GM12878 (cell line): ENCODE data around the gene DUT. TPM values are rescaled to one million over a fixed set of nuclear protein-coding genes. Genes with fewer than 3 reads are reported as not detected.

Experiments used
- ATAC-seq: fragments of 200-7000 bp; cut with Tn5 transposase; 3 replicates; pipeline ENCODE4 v1.9.1; 2020; ENCODE audit warnings: mild to moderate bottlenecking, moderate library complexity
- BruUV-seq: library from RNA; stranded (reverse); fragments of 400-500 nt; replicated peaks from 2 replicates; lab custom pipeline; 2021; lab: Mats Ljungman, UMichigan
- CTCF ChIA-PET: fragments of 300-600 bp; sonication (Branson Sonifier 250); formaldehyde crosslinking; extraction: SDS; loops from one replicate; lab custom pipeline; 2021; ENCODE audit warnings: inconsistent platforms; lab: Yijun Ruan, JAX
- POLR2A ChIA-PET: fragments of 350-600 bp; formaldehyde crosslinking; extraction: SDS; loops from one replicate; lab custom pipeline; 2021; ENCODE audit warnings: inconsistent platforms; lab: Charles Lee
- RAD21 ChIA-PET: fragments of 300-600 bp; sonication (Branson Sonifier 250); formaldehyde crosslinking; loops from one replicate; lab custom pipeline; 2023; ENCODE audit warnings: antibody characterized with exemption; ENCODE audit not compliant: unreplicated experiment; lab: Charles Lee
- SMC1A ChIA-PET: fragments of 300-600 bp; sonication (Branson Sonifier 250); formaldehyde crosslinking; loops from one replicate; lab custom pipeline; 2023; ENCODE audit not compliant: unreplicated experiment, uncharacterized antibody; lab: Charles Lee
- DNase-seq: peaks from one replicate; pipeline ENCODE4 v3.0.0-alpha.2; 2011; ENCODE audit warnings: low read depth, low spot score
- FAIRE-seq: peaks from 3 replicates; lab custom pipeline; 2011; peaks lifted over from hg19 to GRCh38; lab: Jason Lieb, UNC
- H2AFZ ChIP-seq: 2 replicates; pipeline ENCODE4 v1.6.0; 2011; ENCODE audit warnings: low read depth, low read length, control low read depth; ENCODE audit not compliant: control insufficient read depth
- H3K27ac ChIP-seq: 2 replicates; pipeline ENCODE4 v1.5.1; 2011; ENCODE audit warnings: control low read depth; ENCODE audit not compliant: control insufficient read depth, insufficient read depth
- H3K27me3 ChIP-seq, 2 experiments: replicated peaks in 1 of 2; 2 replicates each; pipeline versions ENCODE4 v1.6.0 to v1.6.1; 2011; ENCODE audit warnings: low read length in 1 of 2; ENCODE audit not compliant: control insufficient read depth in 2 of 2, insufficient read depth in 2 of 2
- H3K36me3 ChIP-seq, 2 experiments: 2 replicates each; pipeline ENCODE4 v1.5.1; 2011; ENCODE audit warnings: low read length in 1 of 2; ENCODE audit not compliant: control insufficient read depth in 2 of 2, insufficient read depth in 2 of 2
- H3K4me1 ChIP-seq: 2 replicates; pipeline ENCODE4 v1.6.1; 2011; ENCODE audit warnings: mild to moderate bottlenecking, low read length, moderate library complexity, mixed read lengths; ENCODE audit not compliant: control insufficient read depth, insufficient read depth
- H3K4me2 ChIP-seq: 2 replicates; pipeline ENCODE4 v1.6.0; 2011; ENCODE audit warnings: control low read depth; ENCODE audit not compliant: control insufficient read depth, insufficient read depth
- H3K4me3 ChIP-seq: fragments of 200-600 bp; sonication (generic); 2 replicates; pipeline ENCODE4 v1.5.1; 2016
- H3K79me2 ChIP-seq: 2 replicates; pipeline ENCODE4 v1.6.0; 2011; ENCODE audit warnings: low read length; ENCODE audit not compliant: control insufficient read depth, insufficient read depth
- H3K9ac ChIP-seq: 2 replicates; pipeline ENCODE4 v1.8.0; 2011; ENCODE audit warnings: low read length, control low read depth, mixed read lengths; ENCODE audit not compliant: control insufficient read depth, insufficient read depth
- H3K9me3 ChIP-seq: replicated peaks from 3 replicates; pipeline ENCODE4 v1.5.1; 2011; ENCODE audit warnings: mild to moderate bottlenecking, low read length; ENCODE audit not compliant: control insufficient read depth, insufficient read depth
- H4K20me1 ChIP-seq: 2 replicates; pipeline ENCODE4 v1.6.0; 2011; ENCODE audit not compliant: control insufficient read depth, insufficient read depth
- ASH2L ChIP-seq: fragments of 300-600, 200-600 bp; sonication (generic); IDR thresholded peaks from 2 replicates; pipeline ENCODE4 v1.6.1; 2017; ENCODE audit warnings: low read depth, mild to moderate bottlenecking, borderline replicate concordance
- ATF7 ChIP-seq: fragments of 450-650 bp; IDR thresholded peaks from 2 replicates; pipeline ENCODE4 v1.6.1; 2016; ENCODE audit warnings: low read depth, mild to moderate bottlenecking
- BHLHE40 ChIP-seq, 2 experiments: fragments of 450-650 bp in 1 of 2; IDR thresholded peaks; 2 replicates each; pipeline ENCODE4 v1.6.1; 2011 to 2017; ENCODE audit warnings: low read depth in 2 of 2, borderline replicate concordance in 1 of 2, improper control_type of control experiment in 1 of 2, low read length in 1 of 2, mild to moderate bottlenecking in 1 of 2
- BMI1 ChIP-seq: fragments of 450-650 bp; IDR thresholded peaks from 2 replicates; pipeline ENCODE4 v1.6.1; 2016; ENCODE audit warnings: mild to moderate bottlenecking, moderate library complexity, borderline replicate concordance
- CEBPB ChIP-seq, 2 experiments: fragments of 150-350 bp in 1 of 2; IDR thresholded peaks; 2 replicates each; pipeline ENCODE4 v1.6.1; 2012 to 2014; ENCODE audit warnings: low read depth in 2 of 2, low read length in 2 of 2, borderline replicate concordance in 1 of 2, inconsistent platforms in 1 of 2
- EGR1 ChIP-seq, 2 experiments: IDR thresholded peaks; 1 replicate in 1 of 2; 2 replicates in 1 of 2; pipeline ENCODE4 v1.6.1; 2011 to 2012; ENCODE audit warnings: low read depth in 2 of 2, low read length in 2 of 2, borderline replicate concordance in 1 of 2, mild to moderate bottlenecking in 1 of 2, moderate library complexity in 1 of 2
- ESRRA ChIP-seq: IDR thresholded peaks from 2 replicates; pipeline ENCODE4 v1.6.1; 2012; ENCODE audit warnings: mild to moderate bottlenecking, low read length, improper control_type of control experiment
- FOXK2 ChIP-seq: fragments of 450-650 bp; IDR thresholded peaks from 2 replicates; pipeline ENCODE4 v1.6.1; 2017; ENCODE audit warnings: mild to moderate bottlenecking, moderate library complexity
- GABPA ChIP-seq: IDR thresholded peaks from 2 replicates; pipeline ENCODE4 v1.6.1; 2014; ENCODE audit warnings: antibody characterized with exemption, low read depth, mild to moderate bottlenecking, inconsistent platforms
- MTA2 ChIP-seq: fragments of 450-650 bp; IDR thresholded peaks from 2 replicates; pipeline ENCODE4 v1.6.1; 2016; ENCODE audit warnings: low read depth, mild to moderate bottlenecking, moderate library complexity
- NFXL1 ChIP-seq: fragments of 450-650 bp; IDR thresholded peaks from 2 replicates; pipeline ENCODE4 v1.6.1; 2017; ENCODE audit warnings: antibody characterized with exemption, mild to moderate bottlenecking, borderline replicate concordance
- NR2C1 ChIP-seq: fragments of 450-650 bp; IDR thresholded peaks from 2 replicates; pipeline ENCODE4 v1.6.1; 2017; ENCODE audit warnings: antibody characterized with exemption, mild to moderate bottlenecking, moderate library complexity
- SP1 ChIP-seq: IDR thresholded peaks from one replicate; pipeline ENCODE4 v1.6.1; 2011; ENCODE audit warnings: low read depth, low read length
- SREBF1 ChIP-seq: IDR thresholded peaks from 2 replicates; pipeline ENCODE4 v1.6.1; 2012; ENCODE audit warnings: mild to moderate bottlenecking, low read length
- WRNIP1 ChIP-seq: IDR thresholded peaks from 2 replicates; pipeline ENCODE4 v1.6.1; 2011; ENCODE audit warnings: low read depth, low read length, improper control_type of control experiment, borderline replicate concordance
- ZNF384 ChIP-seq: IDR thresholded peaks from 2 replicates; pipeline ENCODE4 v1.6.1; 2012; ENCODE audit warnings: low read depth, mild to moderate bottlenecking, low read length, improper control_type of control experiment, borderline replicate concordance
- WGBS: methylation state at CpG from one replicate; pipeline ENCODE4 v1.1.6; 2016; ENCODE audit warnings: low lambda C conversion rate; ENCODE audit not compliant: insufficient replicate concordance, insufficient coverage; ENCODE audit errors: missing lambda C conversion rate; 5-methylcytosine and 5-hydroxymethylcytosine counted together
- in situ Hi-C: fragments of 300-500 bp; cut with MboI; formaldehyde crosslinking; loops from 9 replicates; pipeline ENCODE4 v1.14.3; 2018; ENCODE audit warnings: mixed read lengths
- intact Hi-C: fragments of 100-400 bp; cut with micrococcal nuclease; formaldehyde crosslinking; loops from one replicate; pipeline ENCODE4 v1.14.2; 2022; ENCODE audit not compliant: unreplicated experiment
- polyA plus RNA-seq, 11 experiments: library from polyadenylated mRNA; depleted of rRNA in 4 of 11; unstranded in 6 of 11; stranded (reverse) in 5 of 11; fragments of >200 nt; fragmentation: Nextera tagmentation in 4 of 11; fragmentation: Illumina TruSeq in 1 of 11; extraction: Ambion mirVana in 4 of 11; extraction: Trizol in 1 of 11; gene quantifications; 1 replicate in 1 of 11; 2 replicates in 10 of 11; pipeline versions ENCODE4 v1.2.1 to v1.2.3, GENCODE V29; 2011 to 2016; ENCODE audit warnings: inconsistent platforms in 2 of 11, missing spikeins in 2 of 11, low read depth in 1 of 11
- total RNA-seq, 4 experiments: library from RNA; depleted of rRNA in 3 of 4; stranded (reverse); fragments of >200 nt in 3 of 4; fragmentation: Illumina TruSeq in 1 of 4; extraction: Trizol in 1 of 4; gene quantifications; 2 replicates each; pipeline versions ENCODE4 v1.2.1 to v1.2.3, GENCODE V29; 2013 to 2021
- TF ChIP-seq, protein P1 (sequence below): fragments of 450-650 bp; IDR thresholded peaks from 2 replicates; pipeline ENCODE4 v1.6.1; 2017; ENCODE audit warnings: low read depth, mild to moderate bottlenecking, moderate library complexity
- TF ChIP-seq, protein P2 (sequence below): fragments of 450-650 bp; IDR thresholded peaks from 2 replicates; pipeline ENCODE4 v1.6.1; 2017; ENCODE audit warnings: mild to moderate bottlenecking
- TF ChIP-seq, protein P3 (sequence below): fragments of 450-650 bp; formaldehyde crosslinking; IDR thresholded peaks from 2 replicates; pipeline ENCODE4 v1.5.0; 2022; ENCODE audit warnings: mild to moderate bottlenecking, missing genetic modification characterization

The DUT gene
- total and polyA plus RNA-seq, 10 of the 15 experiments (the other 5 are each of a cell fraction or from before 2014, with no cell fraction given): 20.1 to 452 (median 149) TPM

DNA sequence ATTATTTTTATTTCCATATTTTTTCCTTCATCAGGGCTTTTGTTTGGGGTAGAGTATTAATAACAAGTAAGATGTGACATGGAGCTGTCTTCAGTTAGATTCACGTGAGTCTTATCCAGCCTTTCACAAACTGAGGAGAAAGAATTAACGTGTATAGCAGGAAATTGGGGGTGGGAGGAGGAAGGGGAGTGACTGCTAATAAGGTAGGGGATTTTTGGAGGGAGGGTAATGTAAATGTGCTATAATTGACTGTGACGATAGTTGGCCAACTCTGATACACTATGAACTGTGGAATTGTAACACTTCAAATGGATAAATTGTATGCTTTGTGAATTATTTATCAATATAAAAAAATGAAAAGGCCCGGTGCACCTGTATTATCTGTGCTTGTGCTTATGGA lies 8.9 kb downstream of the DUT start:
- ATAC-seq: no peak
- Histone ChIP-seq H3K79me2 (peaks cover 9% of the 10 kb centered on the region), H3K9me3 (no peaks in the 10 kb centered on the region), H3K36me3 (peaks cover 4 to 24% of the 10 kb centered on the region in 2 experiments), H2AFZ (no peak overlapping the region), H3K27ac (no peak overlapping the region), H3K9ac (no peak overlapping the region), H3K4me2 (no peak overlapping the region), H3K4me1 (0 out of 2 replicates have a peak, but pooled peaks cover 3% of the 10 kb centered on the region), H3K27me3 (no peaks in the 10 kb centered on the region), H3K4me3 (no peak overlapping the region), H4K20me1 (no peaks in the 10 kb centered on the region)
- TF ChIP-seq, protein P1, sequence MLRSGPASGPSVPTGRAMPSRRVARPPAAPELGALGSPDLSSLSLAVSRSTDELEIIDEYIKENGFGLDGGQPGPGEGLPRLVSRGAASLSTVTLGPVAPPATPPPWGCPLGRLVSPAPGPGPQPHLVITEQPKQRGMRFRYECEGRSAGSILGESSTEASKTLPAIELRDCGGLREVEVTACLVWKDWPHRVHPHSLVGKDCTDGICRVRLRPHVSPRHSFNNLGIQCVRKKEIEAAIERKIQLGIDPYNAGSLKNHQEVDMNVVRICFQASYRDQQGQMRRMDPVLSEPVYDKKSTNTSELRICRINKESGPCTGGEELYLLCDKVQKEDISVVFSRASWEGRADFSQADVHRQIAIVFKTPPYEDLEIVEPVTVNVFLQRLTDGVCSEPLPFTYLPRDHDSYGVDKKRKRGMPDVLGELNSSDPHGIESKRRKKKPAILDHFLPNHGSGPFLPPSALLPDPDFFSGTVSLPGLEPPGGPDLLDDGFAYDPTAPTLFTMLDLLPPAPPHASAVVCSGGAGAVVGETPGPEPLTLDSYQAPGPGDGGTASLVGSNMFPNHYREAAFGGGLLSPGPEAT: no peak
- TF ChIP-seq NR2C1 (no peak), SP1 (no peak), SREBF1 (no peak), CEBPB (IDR thresholded peaks at IDR 0.05; ENCODE audit: borderline replicate concordance in 1 of 2, low read depth in 2 of 2, low read length in 2 of 2) (no peak), BHLHE40 (IDR thresholded peaks at IDR 0.05; ENCODE audit: borderline replicate concordance in 1 of 2, low read depth in 2 of 2, low read length in 1 of 2) (no peak), NFXL1 (no peak), WRNIP1 (no peak), ZNF384 (no peak), FOXK2 (no peak), MTA2 (no peak), GABPA (no peak), ASH2L (no peak), BMI1 (no peak), ATF7 (no peak), ESRRA (no peak), EGR1 (IDR thresholded peaks at IDR 0.05; ENCODE audit: borderline replicate concordance in 1 of 2, low read depth in 2 of 2, low read length in 2 of 2) (no peak)
- TF ChIP-seq, protein P2, sequence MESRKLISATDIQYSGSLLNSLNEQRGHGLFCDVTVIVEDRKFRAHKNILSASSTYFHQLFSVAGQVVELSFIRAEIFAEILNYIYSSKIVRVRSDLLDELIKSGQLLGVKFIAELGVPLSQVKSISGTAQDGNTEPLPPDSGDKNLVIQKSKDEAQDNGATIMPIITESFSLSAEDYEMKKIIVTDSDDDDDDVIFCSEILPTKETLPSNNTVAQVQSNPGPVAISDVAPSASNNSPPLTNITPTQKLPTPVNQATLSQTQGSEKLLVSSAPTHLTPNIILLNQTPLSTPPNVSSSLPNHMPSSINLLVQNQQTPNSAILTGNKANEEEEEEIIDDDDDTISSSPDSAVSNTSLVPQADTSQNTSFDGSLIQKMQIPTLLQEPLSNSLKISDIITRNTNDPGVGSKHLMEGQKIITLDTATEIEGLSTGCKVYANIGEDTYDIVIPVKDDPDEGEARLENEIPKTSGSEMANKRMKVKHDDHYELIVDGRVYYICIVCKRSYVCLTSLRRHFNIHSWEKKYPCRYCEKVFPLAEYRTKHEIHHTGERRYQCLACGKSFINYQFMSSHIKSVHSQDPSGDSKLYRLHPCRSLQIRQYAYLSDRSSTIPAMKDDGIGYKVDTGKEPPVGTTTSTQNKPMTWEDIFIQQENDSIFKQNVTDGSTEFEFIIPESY: no peak
- TF ChIP-seq, protein P3, sequence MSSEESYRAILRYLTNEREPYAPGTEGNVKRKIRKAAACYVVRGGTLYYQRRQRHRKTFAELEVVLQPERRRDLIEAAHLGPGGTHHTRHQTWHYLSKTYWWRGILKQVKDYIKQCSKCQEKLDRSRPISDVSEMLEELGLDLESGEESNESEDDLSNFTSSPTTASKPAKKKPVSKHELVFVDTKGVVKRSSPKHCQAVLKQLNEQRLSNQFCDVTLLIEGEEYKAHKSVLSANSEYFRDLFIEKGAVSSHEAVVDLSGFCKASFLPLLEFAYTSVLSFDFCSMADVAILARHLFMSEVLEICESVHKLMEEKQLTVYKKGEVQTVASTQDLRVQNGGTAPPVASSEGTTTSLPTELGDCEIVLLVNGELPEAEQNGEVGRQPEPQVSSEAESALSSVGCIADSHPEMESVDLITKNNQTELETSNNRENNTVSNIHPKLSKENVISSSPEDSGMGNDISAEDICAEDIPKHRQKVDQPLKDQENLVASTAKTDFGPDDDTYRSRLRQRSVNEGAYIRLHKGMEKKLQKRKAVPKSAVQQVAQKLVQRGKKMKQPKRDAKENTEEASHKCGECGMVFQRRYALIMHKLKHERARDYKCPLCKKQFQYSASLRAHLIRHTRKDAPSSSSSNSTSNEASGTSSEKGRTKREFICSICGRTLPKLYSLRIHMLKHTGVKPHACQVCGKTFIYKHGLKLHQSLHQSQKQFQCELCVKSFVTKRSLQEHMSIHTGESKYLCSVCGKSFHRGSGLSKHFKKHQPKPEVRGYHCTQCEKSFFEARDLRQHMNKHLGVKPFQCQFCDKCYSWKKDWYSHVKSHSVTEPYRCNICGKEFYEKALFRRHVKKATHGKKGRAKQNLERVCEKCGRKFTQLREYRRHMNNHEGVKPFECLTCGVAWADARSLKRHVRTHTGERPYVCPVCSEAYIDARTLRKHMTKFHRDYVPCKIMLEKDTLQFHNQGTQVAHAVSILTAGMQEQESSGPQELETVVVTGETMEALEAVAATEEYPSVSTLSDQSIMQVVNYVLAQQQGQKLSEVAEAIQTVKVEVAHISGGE (CRISPR knock-in tag): no peak
- CTCF ChIA-PET: interaction anchor here (1.4 to 4.0 kb wide), 4 partner anchors 13 to 310 kb away, joined by 4 to 71 read pairs (median 10); no protein-coding TSS in a partner anchor
- RAD21 ChIA-PET: no interaction called here
- no TSS peak for BruUV-seq
- FAIRE-seq: no peak
- DNase-seq: no peak
- 68% methylated on average over 4 of the region's 4 CpGs for WGBS
- in situ Hi-C loops: loop anchor here (25.0 kb wide), 1 partner anchor 1272 kb away; the partner anchor contains the start of genes DTWD1 and FAM227B
- SMC1A ChIA-PET: interaction anchor here (1.9 to 3.6 kb wide), 3 partner anchors 12 to 53 kb away, joined by 5 to 25 read pairs (median 15); no protein-coding TSS in a partner anchor
- intact Hi-C loops: no loop called here
- POLR2A ChIA-PET: no interaction called here
